ENCODE measurements around the gene FBXL19. TPM values are rescaled to one million over a fixed set of nuclear protein-coding genes. Genes with fewer than 3 reads are reported as not detected.

The FBXL19 gene
- total and polyA plus RNA-seq, 9 of the 15 experiments (the other 6 are each of a cell fraction or from before 2014, with no cell fraction given) = 0.13 to 48.0 (median 13.5) TPM; not detected in 1

GRCh38 chr16:30894540-30895368 lies 28.6 kb upstream of the FBXL19 start (continued):
- TF ChIP-seq FOXM1 (IDR thresholded peaks at IDR 0.05; ENCODE audit: low read depth) = no peak
- no peak; the same call in 1 of the 2 replicates for TF ChIP-seq FOXM1 (CRISPR knock-in tag; IDR thresholded peaks at IDR 0.05; ENCODE audit: low read depth)
- TF ChIP-seq CHCHD3 (CRISPR knock-in tag; IDR thresholded peaks at IDR 0.05) = no peak
- TF ChIP-seq ZBTB11 (CRISPR knock-in tag; IDR thresholded peaks at IDR 0.05) = 0 out of 6 replicates have a peak, but pooled peaks of 1 of the 3 experiments have one; percentile 63
- no peak for TF ChIP-seq CHD4 (IDR thresholded peaks at IDR 0.05; ENCODE audit: insufficient read depth, insufficient replicate concordance, low read depth, low read length, poor library complexity, severe bottlenecking)
- no peak for TF ChIP-seq ILK (tag; IDR thresholded peaks at IDR 0.05; ENCODE audit: borderline replicate concordance, low read depth)
- no peak for TF ChIP-seq C11orf30 (IDR thresholded peaks at IDR 0.05; ENCODE audit: low read depth)
- TF ChIP-seq ZNF263 (CRISPR knock-in tag; IDR thresholded peaks at IDR 0.05; ENCODE audit: borderline replicate concordance) = no peak
- no peak for TF ChIP-seq ZNF175 (CRISPR knock-in tag; IDR thresholded peaks at IDR 0.05; ENCODE audit: low read depth)
- no peak for TF ChIP-seq SETDB1 (IDR thresholded peaks at IDR 0.05; ENCODE audit: low read length)
- no peak for TF ChIP-seq ETV6 (IDR thresholded peaks at IDR 0.05; ENCODE audit: borderline replicate concordance in 1 of 2, low read depth in 2 of 2, low read length in 1 of 2)
- TF ChIP-seq ETV6 (CRISPR knock-in tag; IDR thresholded peaks at IDR 0.05; ENCODE audit: borderline replicate concordance) = no peak
- TF ChIP-seq KLF16 (IDR thresholded peaks at IDR 0.05) = no peak
- TF ChIP-seq BRF2 (IDR thresholded peaks at IDR 0.05; ENCODE audit: borderline replicate concordance, insufficient read depth, insufficient read length) = no peak
- TF ChIP-seq ZNF561 (CRISPR knock-in tag; conservative IDR thresholded peaks at IDR 0.05) = no peak
- no peak for TF ChIP-seq COPS2 (conservative IDR thresholded peaks at IDR 0.05)
- no peak for TF ChIP-seq HDAC3 (IDR thresholded peaks at IDR 0.05; ENCODE audit: borderline replicate concordance, partially characterized antibody)
- TF ChIP-seq ZNF224 (CRISPR knock-in tag; IDR thresholded peaks at IDR 0.05) = no peak
- no peak for TF ChIP-seq ZBTB26 (CRISPR knock-in tag; IDR thresholded peaks at IDR 0.05)
- TF ChIP-seq ZNF764 (CRISPR knock-in tag; IDR thresholded peaks at IDR 0.05; ENCODE audit: low read depth) = no peak
- no peak for TF ChIP-seq XRCC4 (IDR thresholded peaks at IDR 0.05; ENCODE audit: extremely low read depth, insufficient read depth, insufficient read length)

Measured in K562 (cell line).